Measurements from ENCODE around the gene ANKFN1.

- TF ChIP-seq EZH2 (IDR thresholded peaks at IDR 0.05; ENCODE audit: borderline replicate concordance, low read depth, low read length, poor library complexity, severe bottlenecking) (no peak), CTCF (conservative IDR thresholded peaks at IDR 0.05; ENCODE audit: low read depth, low read length) (no peak)
Observed at GRCh38 chr17:56178203-56178602, 24.9 kb downstream of the ANKFN1 start.

Data from A673 (cell line).